Left cardiac atrium (tissue), 4 donors: ENCODE data around the gene DMWD. TPM values are rescaled to one million over a fixed set of nuclear protein-coding genes. Genes with fewer than 3 reads are reported as not detected.
"Not testable (repeated sequence)": the region's sequence is repeated elsewhere in the genome, so short reads cannot be mapped to it uniquely, and the experiment has no call there.

Experiments used
- ATAC-seq, 2 donors: fragments of 200-7000 bp; cut with Tn5 transposase; one replicate each; pipeline ENCODE4 v1.9.1; 2020; ENCODE audit warnings: mild to moderate bottlenecking in 2 of 2, moderate library complexity in 2 of 2
- DNase-seq: peaks from one replicate; pipeline ENCODE4 v3.0.0-alpha.2; 2020
- intact Hi-C, 2 donors: fragments of 100-400 bp; cut with DNase I; formaldehyde crosslinking; loops; one replicate each; pipeline versions ENCODE4 v1.14.1 to v1.15.1; 2022 to 2023
- total RNA-seq, 2 donors: library from RNA; stranded (reverse); fragmentation: NEBNext Ultra II Directional; extraction: Animal tissue kit (Norgen Biotek cat#: 25700); gene quantifications; one replicate each; pipeline ENCODE4 v1.2.1, GENCODE V29; 2021
- donor health status: DM: no; HTN: yes; CAD: no.
- donor health status: DM: no; HTN: yes; CAD: no; lungs with severe emphysema.
- donor health status: DM: yes; HTN: yes; CAD: no.
- donor health status: Dilated cardiomyopathy.

Gene DMWD
- total RNA-seq, 2 donors from 2014 or later = 55.3 to 57.7 TPM

DNA sequence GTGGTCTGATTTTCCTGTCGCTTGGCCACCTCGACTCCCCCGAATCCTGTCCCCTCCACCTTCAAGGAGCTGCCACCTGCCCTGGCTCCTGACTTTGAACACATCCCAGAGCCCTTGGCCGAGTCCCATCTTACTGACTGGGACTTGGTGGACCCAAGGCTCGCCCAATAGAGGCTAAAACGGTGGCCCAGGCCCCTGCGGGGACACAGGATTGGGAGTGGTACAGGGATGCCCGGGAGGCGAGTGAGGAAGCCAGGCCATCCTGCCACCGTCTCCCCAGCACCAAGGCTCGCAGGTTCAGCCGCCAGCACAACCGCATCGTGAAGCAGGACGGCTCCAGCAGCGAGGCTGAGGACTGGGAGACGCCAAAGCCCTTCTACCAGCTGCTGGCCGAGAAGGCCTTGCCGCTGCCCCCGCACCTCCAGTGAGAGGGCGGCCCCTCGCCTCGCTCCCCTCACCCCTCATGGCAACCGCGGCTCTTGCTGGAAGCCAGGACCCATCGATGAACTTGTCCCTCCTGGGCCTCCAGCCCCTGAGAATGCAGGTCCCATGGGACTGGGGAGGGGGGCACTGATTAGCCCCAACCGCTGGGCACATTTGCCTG, 28.9 kb downstream of the DMWD start:
- ATAC-seq (no peak), DNase-seq (no peak)
- intact Hi-C loops = no loop called here

DNA sequence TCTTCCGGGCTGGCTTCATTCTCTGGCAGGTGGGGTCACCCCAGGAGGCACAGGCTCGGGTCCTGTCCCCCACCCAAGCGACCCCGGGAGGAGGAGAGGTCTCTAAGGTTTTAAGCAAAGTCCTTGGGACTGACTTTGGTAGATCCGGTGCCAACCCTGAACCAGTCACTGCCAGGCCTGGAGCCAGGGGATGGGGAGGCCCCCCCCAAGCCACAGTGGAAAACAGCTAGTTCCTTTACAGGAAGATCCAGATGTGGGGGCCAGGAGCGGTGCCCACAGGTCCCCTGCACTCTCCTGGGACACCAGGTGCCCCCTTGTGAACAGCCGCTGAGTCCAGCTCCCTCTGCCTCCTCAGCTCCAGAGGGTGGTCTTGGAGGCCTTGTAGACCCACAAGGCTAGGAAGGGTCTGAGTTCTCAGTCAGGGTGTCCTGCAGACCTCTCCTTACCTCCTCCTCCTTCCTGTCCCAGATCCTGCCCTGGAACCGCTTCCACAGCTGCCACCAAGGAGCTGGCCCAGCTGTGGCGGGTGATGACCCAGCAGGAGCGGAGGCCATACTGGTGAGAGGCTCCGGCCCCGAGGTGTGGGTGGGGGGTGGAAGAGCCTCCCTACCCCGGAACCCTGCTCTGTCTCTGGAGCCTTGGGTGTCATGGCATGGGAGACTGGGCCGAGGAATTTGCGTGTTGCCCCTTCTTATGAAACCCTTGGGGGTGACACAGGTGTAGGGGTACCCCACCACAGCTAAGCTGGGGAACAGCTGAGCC, 29.6 kb downstream of the DMWD start:
- ATAC-seq (no peak), DNase-seq (no peak)
- intact Hi-C loops = no loop called here

- ATAC-seq (no peak), DNase-seq (peak; percentile 51)
- intact Hi-C loops = no loop called here
These were observed 30.9 kb downstream of the DMWD start for GRCh38 chr19:45761714-45762113.

GRCh38 chr19:45758921-45759320, 33.7 kb downstream of the DMWD start:
- ATAC-seq = no peak
- DNase-seq = no peak
- intact Hi-C loops = no loop called here

DNA sequence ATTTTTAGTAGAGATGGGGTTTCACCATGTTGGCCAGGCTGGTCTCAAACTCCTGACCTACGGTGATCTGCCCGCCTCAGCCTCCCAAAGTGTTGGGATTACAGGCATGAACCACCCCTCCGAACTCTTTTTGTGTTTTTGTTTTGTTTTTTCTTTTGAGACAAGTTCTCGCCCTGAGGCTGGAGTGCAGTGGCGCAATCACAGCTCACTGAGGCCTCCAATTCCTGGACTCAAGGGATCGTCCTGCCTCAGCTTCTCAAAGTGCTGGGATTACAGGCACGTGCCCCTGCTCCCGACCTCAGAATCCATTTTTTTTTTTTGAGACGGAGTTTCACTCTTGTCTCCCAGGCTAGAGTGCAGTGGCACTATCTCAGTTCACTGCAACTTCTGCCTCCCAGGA, 35.0 kb downstream of the DMWD start:
- no peak for ATAC-seq
- intact Hi-C loops = no loop called here
- DNase-seq = no peak

DNA sequence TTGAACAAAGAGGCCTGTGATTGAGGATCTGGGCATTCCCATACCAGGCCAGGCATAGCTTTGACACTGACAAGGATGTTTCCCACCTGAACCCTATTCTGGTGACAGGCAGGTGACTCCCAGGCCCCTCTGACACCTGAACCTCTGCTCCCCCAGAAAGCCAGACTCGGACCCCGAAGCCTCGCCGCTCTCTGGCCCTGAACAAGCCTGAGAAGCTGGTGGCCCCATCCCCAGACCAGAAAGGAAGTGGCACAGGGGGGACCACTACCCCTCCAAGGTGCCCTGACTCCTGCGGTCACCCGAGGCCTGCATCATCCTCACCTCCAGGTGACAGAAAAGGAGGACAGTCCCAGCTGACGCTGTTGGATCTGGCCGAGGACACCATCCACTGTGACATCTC, 38.3 kb downstream of the DMWD start:
- intact Hi-C loops = no loop called here
- DNase-seq (no peak), ATAC-seq (no peak)

DNA sequence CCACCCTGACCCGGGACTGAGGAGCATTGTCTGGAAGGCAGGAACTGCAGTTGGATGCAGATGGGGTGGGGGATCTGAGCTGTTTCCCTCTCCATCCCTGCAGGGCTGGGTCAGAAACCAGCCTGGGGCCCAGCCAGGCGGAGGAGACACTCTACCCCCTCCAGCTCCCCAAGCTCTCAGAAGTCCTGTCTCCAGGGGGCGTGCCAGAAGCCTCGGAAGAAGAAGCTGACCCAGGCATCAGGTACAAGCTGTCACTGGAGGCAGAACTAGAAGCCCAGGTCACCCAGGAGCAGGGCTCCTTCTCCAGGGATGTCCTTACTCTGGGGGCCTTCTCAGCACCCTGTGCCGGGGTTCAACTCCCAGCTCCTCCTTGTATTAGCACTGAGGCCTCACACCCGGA, 39.1 kb downstream of the DMWD start:
- intact Hi-C loops = no loop called here
- no peak for ATAC-seq
- DNase-seq = no peak

DNA sequence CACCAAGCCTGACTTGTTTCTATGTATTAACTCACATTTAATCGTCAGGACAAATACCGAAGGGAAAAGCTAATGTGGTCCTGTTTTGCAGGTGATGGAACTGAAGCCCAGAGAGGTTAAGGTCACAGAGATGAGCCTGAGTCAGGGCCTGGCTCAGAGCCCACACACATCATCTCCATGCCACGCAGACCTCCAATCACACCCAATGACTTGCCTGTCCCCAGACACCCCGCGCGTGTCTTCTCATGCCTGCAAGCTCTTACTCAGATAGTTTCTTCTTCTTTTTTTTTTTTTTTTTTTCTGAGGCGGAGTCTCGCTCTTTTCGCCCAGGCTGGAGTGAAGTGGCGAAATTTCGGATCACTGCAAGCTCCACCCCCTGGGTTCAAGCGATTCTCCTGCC, 40.0 kb downstream of the DMWD start:
- ATAC-seq = no peak

DNA sequence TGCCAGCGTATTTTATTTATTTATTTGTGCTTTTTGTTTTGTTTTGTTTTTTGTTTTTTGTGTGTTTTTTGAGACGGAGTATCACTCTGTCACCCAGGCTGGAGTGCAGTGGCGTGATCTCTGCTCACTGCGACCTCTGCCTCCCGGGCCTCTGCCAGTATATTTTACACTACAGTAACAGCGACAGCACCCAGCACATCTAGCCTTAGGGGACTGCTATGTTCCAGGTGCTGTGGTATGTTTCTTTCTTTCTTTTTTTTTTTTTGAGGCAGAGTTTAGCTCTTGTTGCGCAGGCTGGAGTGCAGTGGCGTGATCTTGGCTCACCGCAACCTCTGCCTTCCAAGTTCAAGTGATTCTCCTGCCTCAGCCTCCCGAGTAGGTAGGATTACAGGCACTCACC, 41.2 kb downstream of the DMWD start:
- DNase-seq, intact Hi-C loops, ATAC-seq: not testable (repeated sequence)

More for the DNA sequence above, 40.0 kb downstream of the DMWD start:
- intact Hi-C loops = no loop called here
- no peak for DNase-seq

- intact Hi-C loops = no loop called here
- DNase-seq = no peak
- no peak for ATAC-seq
These were observed 45.1 kb downstream of the DMWD start for GRCh38 chr19:45747513-45747912.

DNA sequence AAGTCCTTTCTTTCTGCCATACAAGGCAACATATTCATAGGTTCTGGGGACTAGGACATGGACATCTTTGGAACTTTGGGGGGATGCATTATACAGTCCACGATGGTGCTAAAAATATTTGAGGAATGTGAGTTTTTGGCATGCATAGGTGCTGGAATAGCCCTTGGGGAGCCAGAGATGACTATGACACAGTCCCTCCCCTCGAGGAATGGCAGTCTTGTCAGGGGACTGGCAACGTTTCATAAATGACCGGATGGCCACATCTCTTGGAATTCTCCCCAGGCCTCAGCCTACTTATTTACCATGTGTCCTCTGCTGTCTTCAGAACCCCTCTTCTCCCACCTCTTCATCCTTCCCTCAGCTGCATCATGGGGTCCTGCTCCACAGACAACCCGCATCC, 45.8 kb downstream of the DMWD start:
- DNase-seq = no peak
- intact Hi-C loops = no loop called here

DNA sequence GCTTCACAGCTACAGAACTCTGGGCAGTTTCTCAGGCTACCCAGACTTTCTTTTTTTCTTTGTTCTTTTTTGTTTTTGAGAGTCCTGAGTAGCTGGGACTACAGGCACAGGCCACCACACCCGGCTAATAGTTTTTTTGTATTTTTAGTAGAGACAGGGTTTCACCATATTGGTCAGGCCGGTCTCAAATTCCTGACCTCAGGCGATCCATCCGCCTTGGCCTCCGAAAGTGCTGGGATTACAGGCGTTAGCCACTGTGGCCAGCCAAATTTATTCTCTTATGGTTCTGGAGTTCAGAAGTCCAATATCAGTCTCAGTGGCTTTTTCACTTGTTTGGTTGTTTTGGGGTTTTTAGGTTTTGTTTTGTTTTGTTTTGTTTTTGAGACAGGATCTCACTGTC, 47.0 kb downstream of the DMWD start:
- no peak for DNase-seq
- no peak for ATAC-seq
- intact Hi-C loops = no loop called here

More for the DNA sequence above, 45.8 kb downstream of the DMWD start:
- ATAC-seq = no peak

DNA sequence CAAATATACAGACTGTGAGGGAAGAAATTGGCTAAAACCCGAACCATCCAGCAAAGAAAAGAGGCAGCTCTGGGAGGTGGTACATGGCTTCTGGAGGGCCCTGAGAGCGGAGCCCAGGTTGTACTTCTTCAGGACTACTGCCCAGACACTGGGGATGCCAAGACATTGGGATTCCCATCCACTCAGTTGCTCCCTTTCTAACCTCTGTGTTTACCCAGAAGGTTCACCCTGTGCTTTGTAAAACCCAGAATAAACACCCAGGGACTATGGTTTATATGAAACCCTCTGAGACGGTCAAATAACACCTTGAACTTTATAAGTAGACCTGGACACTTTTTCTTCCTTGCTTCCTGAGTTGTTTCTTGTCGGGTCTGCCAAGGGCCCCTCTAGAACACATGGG, 49.7 kb downstream of the DMWD start:
- no peak for ATAC-seq
- intact Hi-C loops = no loop called here

DNA sequence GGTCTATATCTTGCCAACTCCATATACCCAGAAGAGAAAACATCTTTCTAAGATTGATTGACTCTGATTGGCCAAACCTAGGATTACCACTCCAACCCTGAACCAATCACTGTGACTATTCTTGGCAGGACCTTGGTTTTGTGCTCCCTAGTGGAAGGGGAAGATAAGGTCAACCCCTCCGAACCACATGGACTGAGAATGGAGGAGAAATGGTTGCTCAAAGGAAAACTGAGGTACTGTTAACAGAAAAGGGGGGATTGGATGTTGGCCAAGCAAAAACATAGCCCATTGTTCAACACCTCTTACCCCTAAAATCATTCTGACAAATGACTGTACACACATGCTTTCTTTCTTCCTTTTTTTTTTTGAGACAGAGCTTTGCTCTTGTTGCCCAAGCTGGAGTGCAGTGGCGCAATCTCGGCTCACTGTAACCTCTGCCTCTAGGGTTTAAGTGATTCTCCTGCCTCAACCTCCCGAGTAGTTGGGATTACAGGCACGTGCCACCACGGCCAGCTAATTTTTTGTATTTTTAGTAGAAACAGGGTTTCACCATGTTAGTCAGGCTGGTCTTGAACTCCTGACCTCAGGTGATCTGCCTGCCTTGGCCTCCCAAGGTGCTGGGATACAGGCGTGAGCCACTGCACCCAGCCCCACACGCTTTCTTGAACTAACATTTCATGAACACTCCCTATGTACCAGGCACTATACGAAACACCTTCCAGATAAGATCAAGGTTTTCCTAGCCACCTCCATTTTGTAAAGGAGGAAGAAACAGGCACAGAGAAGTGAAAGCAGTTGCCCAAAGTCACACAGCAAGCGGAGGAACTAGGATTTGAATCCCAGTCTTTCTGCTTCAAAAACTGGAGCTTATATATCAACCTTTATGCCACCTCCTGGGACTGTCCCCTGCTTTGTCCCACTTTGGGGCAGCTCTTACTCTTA, 52.9 kb downstream of the DMWD start:
- intact Hi-C loops = no loop called here
- no peak for ATAC-seq

More for the DNA sequence above, 49.7 kb downstream of the DMWD start:
- DNase-seq = no peak

DNA sequence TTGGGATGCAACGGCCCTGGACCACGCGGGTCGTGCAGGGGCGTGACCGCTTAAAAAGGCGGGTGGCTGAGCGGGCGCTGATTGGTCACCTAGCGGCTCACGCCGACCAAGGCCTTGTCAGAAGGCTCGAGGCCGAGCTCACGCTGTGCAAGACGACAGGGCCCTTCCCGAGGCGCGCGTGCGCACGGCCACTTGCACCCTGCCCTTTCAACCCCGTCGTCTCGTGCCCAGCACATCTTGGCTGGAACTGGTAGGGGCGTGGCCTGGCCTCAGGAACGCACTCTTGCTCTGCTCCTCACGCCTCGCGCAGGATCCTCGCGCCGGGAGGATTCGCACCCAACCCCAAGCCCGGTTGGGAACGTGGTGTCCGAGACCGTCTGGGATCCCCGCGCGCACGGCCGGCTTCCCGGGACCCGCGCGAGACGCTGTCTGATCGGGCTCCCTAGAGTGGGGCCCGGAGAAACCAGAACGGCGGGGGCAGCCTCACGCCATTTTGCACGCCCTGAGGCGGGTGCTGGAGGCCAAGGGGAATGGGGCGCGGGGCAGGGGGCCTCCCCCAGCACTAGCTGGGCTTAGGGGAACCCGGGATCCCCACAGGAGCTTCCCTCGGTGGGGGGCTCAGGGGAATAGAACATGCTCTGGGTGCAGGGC, 59.4 kb downstream of the DMWD start, which contains the start of gene MEIOSIN:
TSS of gene MEIOSIN (plus strand) at position 280 of the 651 bp plus-strand sequence. CDS start 1,938 bp downstream, outside the sequence.
- intact Hi-C loops = no loop called here
- DNase-seq (no peak), ATAC-seq (no peak)

More for the DNA sequence above, 52.9 kb downstream of the DMWD start:
- DNase-seq = no peak
